Chondrocyte (in vitro differentiated cells): ENCODE data around the gene ELL. TPM values are rescaled to one million over a fixed set of nuclear protein-coding genes. Genes with fewer than 3 reads are reported as not detected.

ENCODE experiments used
- DNase-seq: peaks from one replicate; pipeline ENCODE4 v3.0.0; 2021; ENCODE audit warnings: mixed read lengths, low spot score
- H3K27ac Mint-ChIP-seq: one replicate; pipeline ENCODE4 v1.8.0; 2021; ENCODE audit warnings: mild to moderate bottlenecking, moderate library complexity, mixed read lengths; ENCODE audit not compliant: unreplicated experiment
- H3K27me3 Mint-ChIP-seq: 2 replicates; pipeline ENCODE4 v1.8.0; 2021; ENCODE audit warnings: low read depth, mixed read lengths
- H3K36me3 Mint-ChIP-seq: 2 replicates; pipeline ENCODE4 v1.8.0; 2021; ENCODE audit warnings: low read depth, mixed read lengths
- H3K4me1 Mint-ChIP-seq: 2 replicates; pipeline ENCODE4 v1.8.0; 2021; ENCODE audit warnings: low read depth, mild to moderate bottlenecking, mixed read lengths
- H3K4me3 Mint-ChIP-seq: one replicate; pipeline ENCODE4 v1.8.0; 2021; ENCODE audit warnings: mild to moderate bottlenecking, moderate library complexity, mixed read lengths; ENCODE audit not compliant: unreplicated experiment
- H3K9me3 Mint-ChIP-seq: 2 replicates; pipeline ENCODE4 v1.8.0; 2021; ENCODE audit warnings: low read depth, mixed read lengths
- CTCF ChIP-seq: fragments of 200-600 bp; sonication (generic); IDR thresholded peaks from 2 replicates; pipeline ENCODE4 v1.5.0; 2021; ENCODE audit warnings: antibody characterized with exemption, mild to moderate bottlenecking, moderate library complexity
- total RNA-seq: library from RNA; stranded (reverse); gene quantifications from 3 replicates; pipeline ENCODE4 v1.2.1, GENCODE V29; 2021

ELL gene
- total RNA-seq, 1 donor from 2014 or later: 14.0 TPM

GRCh38 chr19:18438331-18439024 lies 83.4 kb downstream of the ELL start:
- H3K4me1 Mint-ChIP-seq: peaks cover 43% of the 10 kb centered on the region
- no peak for DNase-seq

DNA sequence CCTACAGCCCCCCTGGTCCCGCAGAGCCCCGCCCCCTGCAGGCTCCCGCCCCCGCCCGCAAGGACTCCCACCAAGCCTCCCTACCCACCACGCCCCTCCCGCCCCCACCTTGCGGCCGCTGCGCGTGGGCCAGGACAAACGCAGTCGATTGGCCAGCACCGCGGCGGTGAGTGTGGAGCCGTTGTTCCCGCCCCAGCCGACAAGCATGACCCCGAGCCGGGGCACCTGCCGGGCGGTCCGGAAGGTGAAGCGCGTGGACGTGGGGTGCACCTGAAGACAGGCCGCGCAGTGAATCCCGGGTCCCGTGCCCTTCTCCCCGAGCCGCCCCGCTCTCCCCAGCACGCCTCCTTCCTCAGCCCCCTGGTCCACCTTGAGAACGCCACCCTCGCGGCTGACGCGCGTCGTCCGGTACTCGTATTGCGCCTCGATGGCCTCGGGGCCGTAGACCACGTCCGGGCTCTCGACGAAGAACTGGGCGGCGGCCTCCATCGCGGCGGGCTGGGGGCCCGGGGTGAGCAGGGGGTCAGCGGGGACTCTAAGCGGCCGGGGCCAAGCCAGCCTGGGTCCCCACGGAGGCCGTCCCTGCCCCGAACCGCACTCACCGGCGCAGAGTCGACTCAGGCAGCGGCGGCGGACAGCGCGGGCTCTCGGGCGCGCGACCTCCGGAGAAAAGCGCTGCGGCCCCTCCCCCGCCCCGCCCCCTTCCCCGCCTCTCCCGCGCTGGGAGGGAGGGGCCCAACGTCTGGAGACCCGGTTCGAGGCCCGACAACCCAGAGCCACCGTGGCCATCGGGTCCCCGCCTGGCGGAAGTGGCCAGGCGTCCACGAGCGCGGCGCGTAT lies 84.2 kb downstream of the ELL start, which contains the start of gene ISYNA1:
TSS of gene ISYNA1 (minus strand) at position 643 of the 840 bp plus-strand sequence. CDS start at position 489, 154 bp downstream.
- peak within 1 kb of the TSS; percentile 75 for H3K4me3 Mint-ChIP-seq
- DNase-seq: no peak
- H3K36me3 Mint-ChIP-seq: peaks cover 2% of the 10 kb centered on the region
- no peaks in the 10 kb centered on the region for H3K9me3 Mint-ChIP-seq
- TF ChIP-seq CTCF: no peak
- no peaks in the 10 kb centered on the region for H3K27me3 Mint-ChIP-seq
- peak within 1 kb of the TSS; percentile 90 for H3K27ac Mint-ChIP-seq
- H3K4me1 Mint-ChIP-seq: peaks cover 43% of the 10 kb centered on the region

More at GRCh38 chr19:18438331-18439024, 83.4 kb downstream of the ELL start:
- Mint-ChIP-seq H3K4me3 (peak overlapping the region; percentile 75), H3K27me3 (no peaks in the 10 kb centered on the region), H3K9me3 (no peaks in the 10 kb centered on the region), H3K27ac (peak overlapping the region; percentile 90), H3K36me3 (peaks cover 2% of the 10 kb centered on the region)
- TF ChIP-seq CTCF: peak; percentile 7

DNA sequence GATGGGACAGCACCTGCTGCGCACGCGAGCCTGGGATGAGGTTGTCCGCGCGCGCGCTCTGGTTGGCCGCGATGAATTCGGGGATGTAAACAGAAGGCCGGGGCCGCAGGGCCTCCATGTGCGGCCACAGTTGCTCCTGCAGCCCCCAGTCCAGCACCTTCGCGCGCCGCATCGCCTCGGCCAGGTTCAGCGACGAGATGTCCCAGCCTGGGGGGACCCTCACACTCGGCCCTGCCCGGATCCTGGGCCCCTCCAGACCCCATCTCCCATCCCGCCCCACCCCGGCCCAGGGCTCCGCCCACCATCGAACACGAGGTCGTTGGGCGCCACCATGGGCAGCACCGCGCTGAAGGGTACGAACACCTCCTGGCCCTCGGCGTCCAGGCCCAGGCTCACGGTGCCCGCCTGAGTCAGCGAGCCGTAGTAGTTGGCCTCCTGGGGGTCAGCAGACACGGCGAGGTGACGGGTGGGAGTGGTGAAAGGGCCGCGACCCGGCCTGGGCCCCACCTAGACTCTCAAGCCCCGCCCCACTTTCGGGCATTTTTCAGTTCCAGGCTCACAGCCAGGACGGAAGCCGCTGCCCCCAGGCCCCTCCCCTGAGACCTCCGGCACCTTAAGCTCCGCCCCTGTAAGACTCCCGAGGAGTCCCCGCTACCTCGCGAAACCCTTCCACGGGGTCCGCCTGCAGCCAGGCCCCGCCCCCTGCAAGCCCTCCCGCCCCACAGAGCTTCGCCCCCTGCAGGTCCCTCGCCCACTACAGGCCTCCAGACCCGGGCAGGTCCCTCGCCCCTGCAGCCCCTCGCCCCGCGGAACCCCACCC lies 85.0 kb downstream of the ELL start:
- H3K27me3 Mint-ChIP-seq: no peaks in the 10 kb centered on the region
- peak; percentile 60 for TF ChIP-seq CTCF
- no peak for DNase-seq
- peaks cover 39% of the 10 kb centered on the region for H3K4me1 Mint-ChIP-seq
- H3K36me3 Mint-ChIP-seq: no peaks in the 10 kb centered on the region
- H3K27ac Mint-ChIP-seq: no peak overlapping the region
- H3K9me3 Mint-ChIP-seq: no peaks in the 10 kb centered on the region
- peak overlapping the region; percentile 75 for H3K4me3 Mint-ChIP-seq

GRCh38 chr19:18435842-18436670 lies 85.8 kb downstream of the ELL start:
- peak overlapping the region; percentile 75 for H3K4me3 Mint-ChIP-seq
- no peaks in the 10 kb centered on the region for H3K36me3 Mint-ChIP-seq
- H3K27me3 Mint-ChIP-seq: no peaks in the 10 kb centered on the region
- no peak for TF ChIP-seq CTCF
- H3K9me3 Mint-ChIP-seq: no peaks in the 10 kb centered on the region
- peaks cover 39% of the 10 kb centered on the region for H3K4me1 Mint-ChIP-seq
- DNase-seq: no peak
- H3K27ac Mint-ChIP-seq: peak overlapping the region; percentile 49
